Panc1 (cell line): Measurements from ENCODE around the gene WFS1.

Experiments used
- CTCF ChIP-seq: fragments of 450-650 bp; IDR thresholded peaks from 2 replicates; pipeline ENCODE4 v1.5.1; 2017; ENCODE audit warnings: mild to moderate bottlenecking
- POLR2AphosphoS5 ChIP-seq: IDR thresholded peaks from 2 replicates; pipeline ENCODE4 v1.6.1; 2012; ENCODE audit warnings: mild to moderate bottlenecking, low read depth, low read length, moderate library complexity
- TCF7L2 ChIP-seq: IDR thresholded peaks from 2 replicates; pipeline ENCODE4 v1.6.1; 2011; ENCODE audit warnings: mild to moderate bottlenecking, low read depth, low read length, inconsistent platforms

GRCh38 chr4:6309777-6310176 lies 40.1 kb downstream of the WFS1 start:
- TF ChIP-seq CTCF = no peak
- TF ChIP-seq TCF7L2 = no peak
- no peak for TF ChIP-seq POLR2AphosphoS5
